ENCODE measurements around the gene NT5DC4.

Gene NT5DC4

GRCh38 chr2:112723547-112723940 is 2.7 kb downstream of the NT5DC4 start:
- DNase-seq = no peak
- WGBS = 87% methylated on average over 2 of the region's 6 CpGs

GRCh38 chr2:112723995-112724394 is 3.2 kb downstream of the NT5DC4 start:
- peaks cover 5% of the 10 kb centered on the region for H3K4me1 ChIP-seq (ENCODE audit: control insufficient read depth, insufficient read depth, low read depth, low read length)
- WGBS = 90% methylated on average over 8 of the region's 8 CpGs

More at GRCh38 chr2:112723547-112723940, 2.7 kb downstream of the NT5DC4 start:
- no peak overlapping the region for H2BK5ac ChIP-seq (ENCODE audit: low read depth, low read length, poor library complexity, severe bottlenecking)
- H3K4me3 ChIP-seq (ENCODE audit: insufficient read depth in 1 of 2, low read depth in 1 of 2, low read length in 2 of 2) = no peak overlapping the region
- H3K4ac ChIP-seq (ENCODE audit: low read depth in 1 of 2, low read length in 2 of 2) = no peak overlapping the region
- no peak overlapping the region for H4K91ac ChIP-seq (ENCODE audit: low read length)
- no peaks in the 10 kb centered on the region for H3K36me3 ChIP-seq (ENCODE audit: control insufficient read depth in 1 of 2, insufficient read depth in 2 of 2, low read depth in 1 of 2, low read length in 2 of 2)
- H2BK120ac ChIP-seq (ENCODE audit: low read depth, low read length) = no peak overlapping the region
- H3K4me1 ChIP-seq (ENCODE audit: control insufficient read depth, insufficient read depth, low read depth, low read length) = peaks cover 5% of the 10 kb centered on the region
- H2BK12ac ChIP-seq (ENCODE audit: low read length in 2 of 2) = no peak overlapping the region
- H3K9ac ChIP-seq (ENCODE audit: low read length) = no peak overlapping the region
- H2AFZ ChIP-seq (ENCODE audit: low read depth, low read length) = no peak overlapping the region
- H3K4me2 ChIP-seq (ENCODE audit: low read length, poor library complexity, severe bottlenecking) = no peak overlapping the region
- no peak overlapping the region for H3K23ac ChIP-seq (ENCODE audit: low read length in 2 of 2)
- no peaks in the 10 kb centered on the region for H3K79me1 ChIP-seq (replicated peaks; ENCODE audit: low read length, poor library complexity, severe bottlenecking)
- H3K27me3 ChIP-seq (ENCODE audit: control insufficient read depth in 1 of 2, insufficient read depth in 1 of 2, low read length in 2 of 2) = peaks cover 3 to 13% of the 10 kb centered on the region in 2 experiments
- no peaks in the 10 kb centered on the region for H3K9me3 ChIP-seq (ENCODE audit: control insufficient read depth, low read length)
- no peak overlapping the region for H3K14ac ChIP-seq (ENCODE audit: low read length in 2 of 2)
- H3K27ac ChIP-seq (ENCODE audit: low read length, poor library complexity, severe bottlenecking) = no peak overlapping the region
- no peak overlapping the region for H2AK5ac ChIP-seq (ENCODE audit: low read length, severe bottlenecking)
- no peak overlapping the region for H4K8ac ChIP-seq (ENCODE audit: low read length)
- H2BK15ac ChIP-seq (ENCODE audit: low read depth, poor library complexity, severe bottlenecking) = no peak overlapping the region
- H3K18ac ChIP-seq (ENCODE audit: low read depth in 1 of 2, low read length in 2 of 2) = no peak overlapping the region

GRCh38 chr2:112724591-112725525 is 4.0 kb downstream of the NT5DC4 start:
- Histone ChIP-seq H2BK120ac (ENCODE audit: low read depth, low read length) (no peak overlapping the region), H3K9me3 (ENCODE audit: control insufficient read depth, low read length) (no peaks in the 10 kb centered on the region), H3K27ac (ENCODE audit: low read length, poor library complexity, severe bottlenecking) (no peak overlapping the region), H3K18ac (ENCODE audit: low read depth in 1 of 2, low read length in 2 of 2) (no peak overlapping the region), H3K27me3 (ENCODE audit: control insufficient read depth in 1 of 2, insufficient read depth in 1 of 2, low read length in 2 of 2) (peaks cover 0 to 15% of the 10 kb centered on the region in 2 experiments), H3K14ac (ENCODE audit: low read length in 2 of 2) (no peak overlapping the region), H2BK12ac (ENCODE audit: low read length in 2 of 2) (peak overlapping the region in 1 of 2 experiments; percentile 66), H3K4me1 (ENCODE audit: control insufficient read depth, insufficient read depth, low read depth, low read length) (peaks cover 5% of the 10 kb centered on the region), H3K9ac (ENCODE audit: low read length) (no peak overlapping the region), H2BK15ac (ENCODE audit: low read depth, poor library complexity, severe bottlenecking) (peak overlapping the region; percentile 55), H4K91ac (ENCODE audit: low read length) (peak overlapping the region; percentile 77), H3K4me2 (ENCODE audit: low read length, poor library complexity, severe bottlenecking) (no peak overlapping the region), H2BK5ac (ENCODE audit: low read depth, low read length, poor library complexity, severe bottlenecking) (no peak overlapping the region), H3K4ac (ENCODE audit: low read depth in 1 of 2, low read length in 2 of 2) (no peak overlapping the region), H2AFZ (ENCODE audit: low read depth, low read length) (no peak overlapping the region), H4K8ac (ENCODE audit: low read length) (peak overlapping the region; percentile 27), H3K79me1 (replicated peaks; ENCODE audit: low read length, poor library complexity, severe bottlenecking) (no peaks in the 10 kb centered on the region), H2AK5ac (ENCODE audit: low read length, severe bottlenecking) (no peak overlapping the region), H3K36me3 (ENCODE audit: control insufficient read depth in 1 of 2, insufficient read depth in 2 of 2, low read depth in 1 of 2, low read length in 2 of 2) (no peaks in the 10 kb centered on the region), H3K23ac (ENCODE audit: low read length in 2 of 2) (no peak overlapping the region), H3K4me3 (ENCODE audit: insufficient read depth in 1 of 2, low read depth in 1 of 2, low read length in 2 of 2) (no peak overlapping the region)
- no peak for DNase-seq
- 82% methylated on average over 21 of the region's 21 CpGs for WGBS

More at GRCh38 chr2:112723995-112724394, 3.2 kb downstream of the NT5DC4 start:
- no peaks in the 10 kb centered on the region for H3K79me1 ChIP-seq (replicated peaks; ENCODE audit: low read length, poor library complexity, severe bottlenecking)
- H2BK120ac ChIP-seq (ENCODE audit: low read depth, low read length) = no peak overlapping the region
- H3K27me3 ChIP-seq (ENCODE audit: control insufficient read depth in 1 of 2, insufficient read depth in 1 of 2, low read length in 2 of 2) = peaks cover under 1 to 15% of the 10 kb centered on the region in 2 experiments
- H2AK5ac ChIP-seq (ENCODE audit: low read length, severe bottlenecking) = no peak overlapping the region
- peak overlapping the region in 1 of 2 experiments; percentile 92 for H3K14ac ChIP-seq (ENCODE audit: low read length in 2 of 2)
- H3K9ac ChIP-seq (ENCODE audit: low read length) = no peak overlapping the region
- H4K91ac ChIP-seq (ENCODE audit: low read length) = peak overlapping the region; percentile 16
- DNase-seq = no peak
- H3K4me2 ChIP-seq (ENCODE audit: low read length, poor library complexity, severe bottlenecking) = no peak overlapping the region
- H2BK12ac ChIP-seq (ENCODE audit: low read length in 2 of 2) = peak overlapping the region in 1 of 2 experiments; percentile 25
- H3K36me3 ChIP-seq (ENCODE audit: control insufficient read depth in 1 of 2, insufficient read depth in 2 of 2, low read depth in 1 of 2, low read length in 2 of 2) = no peaks in the 10 kb centered on the region
- no peak overlapping the region for H3K4ac ChIP-seq (ENCODE audit: low read depth in 1 of 2, low read length in 2 of 2)
- H2BK15ac ChIP-seq (ENCODE audit: low read depth, poor library complexity, severe bottlenecking) = no peak overlapping the region
- peak overlapping the region in 1 of 2 experiments; percentile 34 for H3K18ac ChIP-seq (ENCODE audit: low read depth in 1 of 2, low read length in 2 of 2)
- H3K4me3 ChIP-seq (ENCODE audit: insufficient read depth in 1 of 2, low read depth in 1 of 2, low read length in 2 of 2) = no peak overlapping the region
- H3K9me3 ChIP-seq (ENCODE audit: control insufficient read depth, low read length) = no peaks in the 10 kb centered on the region
- H2AFZ ChIP-seq (ENCODE audit: low read depth, low read length) = no peak overlapping the region
- H3K23ac ChIP-seq (ENCODE audit: low read length in 2 of 2) = no peak overlapping the region
- no peak overlapping the region for H4K8ac ChIP-seq (ENCODE audit: low read length)
- H3K27ac ChIP-seq (ENCODE audit: low read length, poor library complexity, severe bottlenecking) = no peak overlapping the region
- no peak overlapping the region for H2BK5ac ChIP-seq (ENCODE audit: low read depth, low read length, poor library complexity, severe bottlenecking)

Data from mesenchymal stem cell (in vitro differentiated cells and primary cell).